Measurements from ENCODE around the gene KAT6B. TPM values are rescaled to one million over a fixed set of nuclear protein-coding genes. Genes with fewer than 3 reads are reported as not detected.

Gene KAT6B
- total RNA-seq, 1 experiment from 2014 or later, result 4.9 TPM

DNA sequence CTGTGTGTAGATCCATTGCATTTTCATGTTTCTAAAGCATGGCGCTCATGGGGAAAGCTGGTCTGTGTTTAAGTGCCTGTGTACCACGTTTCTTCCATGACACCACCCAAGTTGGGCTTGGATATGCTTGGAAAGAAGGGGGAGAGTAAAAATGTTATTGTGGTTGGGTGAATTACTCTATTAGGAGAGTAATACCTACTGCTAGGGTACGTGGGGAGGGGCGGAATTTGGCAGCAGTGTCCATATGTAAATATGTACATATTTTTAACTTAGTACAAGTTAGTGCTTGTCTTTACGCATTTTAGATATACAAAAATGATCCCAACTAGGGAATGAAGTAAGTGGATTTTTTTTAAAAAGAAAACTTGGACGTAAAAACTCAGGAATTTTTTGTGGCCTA, 242.1 kb downstream of the KAT6B start:
- no peak for DNase-seq (ENCODE audit: low read depth)

DNA sequence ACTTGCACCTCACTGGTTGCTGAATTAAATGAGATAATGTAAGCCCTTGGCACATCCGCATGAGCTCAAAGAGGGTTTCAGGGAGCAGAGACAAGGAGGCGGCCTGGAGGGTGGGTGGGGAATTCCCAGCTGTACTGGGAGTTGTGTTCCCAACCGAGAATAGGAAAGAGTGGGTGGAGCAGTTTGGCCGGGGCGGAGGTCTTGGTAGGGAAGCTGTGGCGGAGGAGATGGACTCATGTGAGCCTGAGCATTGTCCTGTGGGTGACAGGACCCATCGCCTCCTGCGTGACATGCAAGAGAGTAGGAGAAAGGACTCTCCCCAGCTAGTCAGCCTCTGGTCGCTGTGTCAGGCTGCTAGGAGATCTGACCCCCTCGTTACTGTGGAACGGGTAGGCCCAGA, 244.1 kb downstream of the KAT6B start:
- DNase-seq (ENCODE audit: low read depth), result no peak

DNA sequence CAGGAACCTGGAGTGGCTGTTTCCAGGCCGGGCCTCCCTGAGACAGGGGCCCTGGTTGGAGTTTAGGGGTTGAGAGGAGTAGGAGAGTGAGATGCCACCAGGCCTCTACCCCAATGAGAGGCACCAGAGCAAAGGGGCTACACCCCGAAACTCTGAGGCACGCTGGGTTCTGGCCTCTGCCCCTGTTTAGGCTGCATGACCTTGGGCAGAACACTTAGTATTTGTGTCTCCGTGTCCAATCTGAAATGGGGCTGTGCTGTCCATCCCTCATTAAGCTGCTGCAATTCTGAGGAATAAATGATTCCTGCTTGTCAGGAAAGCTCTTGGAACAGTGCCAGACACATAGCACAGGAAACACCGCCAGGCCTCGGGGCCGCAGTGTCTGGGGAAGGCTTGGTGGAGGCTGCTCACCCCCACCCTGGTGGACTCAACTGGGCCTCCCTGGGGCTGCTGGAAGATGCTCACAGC, 244.6 kb downstream of the KAT6B start:
- DNase-seq (ENCODE audit: low read depth), result peak; percentile 15

DNA sequence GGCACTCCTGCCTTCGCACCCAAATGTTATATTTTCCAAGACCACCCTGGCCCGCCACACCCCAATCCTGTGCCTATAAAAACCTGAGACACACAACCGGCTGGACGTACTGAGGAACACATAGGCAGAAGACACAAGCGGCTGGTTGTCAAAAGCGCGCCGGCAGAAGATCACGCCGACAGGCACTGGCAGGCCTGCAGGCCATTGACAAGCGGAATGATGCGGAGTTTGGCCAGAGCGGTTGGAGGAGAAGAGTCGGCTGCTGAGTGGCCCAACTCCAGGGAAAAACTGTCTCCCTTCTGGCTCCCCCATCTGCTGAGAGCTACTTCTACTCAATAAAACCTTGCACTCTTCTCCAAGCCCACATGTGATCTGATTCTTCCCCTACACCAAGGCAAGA, 245.4 kb downstream of the KAT6B start:
- no peak for DNase-seq (ENCODE audit: low read depth)

DNA sequence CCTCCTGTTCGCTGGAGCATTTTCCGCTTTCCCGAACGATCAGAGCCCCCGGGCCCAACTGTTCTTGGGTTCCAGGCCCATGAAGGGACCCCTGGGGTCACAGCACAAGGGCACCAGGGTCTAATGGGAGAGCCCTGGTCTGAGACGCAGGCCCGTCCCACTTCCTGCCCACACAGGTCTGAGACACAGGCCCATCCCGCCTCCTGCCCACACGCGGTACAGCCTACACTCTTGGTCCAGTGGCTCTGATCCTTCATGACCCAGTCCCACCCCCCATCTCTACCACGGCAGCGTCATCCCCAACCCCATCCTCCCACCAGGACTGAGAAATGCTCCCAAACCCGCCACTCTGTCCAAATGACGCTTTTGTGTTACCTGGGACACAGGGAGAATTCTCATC, 246.3 kb downstream of the KAT6B start:
- no peak for DNase-seq (ENCODE audit: low read depth)

DNA sequence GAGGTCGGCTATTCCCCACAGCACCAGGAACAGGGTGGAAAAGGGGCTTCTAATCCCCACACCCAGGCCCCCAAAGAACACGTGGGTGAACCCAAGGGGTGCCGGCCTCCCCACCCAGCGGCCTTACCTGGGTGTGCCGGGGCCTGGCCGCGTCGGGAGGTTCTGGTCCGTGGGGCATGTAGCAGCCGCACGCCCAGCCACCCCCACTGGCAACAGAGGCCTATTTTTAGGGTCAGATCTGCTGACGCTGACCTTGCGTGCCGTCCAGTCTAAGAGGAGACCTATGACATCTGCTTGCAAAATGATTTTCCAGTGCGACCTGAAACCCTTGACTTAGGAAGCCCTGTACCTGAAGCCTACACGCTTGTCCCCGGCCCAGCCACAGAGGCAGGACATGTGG, 247.0 kb downstream of the KAT6B start:
- no peak for DNase-seq (ENCODE audit: low read depth)

DNA sequence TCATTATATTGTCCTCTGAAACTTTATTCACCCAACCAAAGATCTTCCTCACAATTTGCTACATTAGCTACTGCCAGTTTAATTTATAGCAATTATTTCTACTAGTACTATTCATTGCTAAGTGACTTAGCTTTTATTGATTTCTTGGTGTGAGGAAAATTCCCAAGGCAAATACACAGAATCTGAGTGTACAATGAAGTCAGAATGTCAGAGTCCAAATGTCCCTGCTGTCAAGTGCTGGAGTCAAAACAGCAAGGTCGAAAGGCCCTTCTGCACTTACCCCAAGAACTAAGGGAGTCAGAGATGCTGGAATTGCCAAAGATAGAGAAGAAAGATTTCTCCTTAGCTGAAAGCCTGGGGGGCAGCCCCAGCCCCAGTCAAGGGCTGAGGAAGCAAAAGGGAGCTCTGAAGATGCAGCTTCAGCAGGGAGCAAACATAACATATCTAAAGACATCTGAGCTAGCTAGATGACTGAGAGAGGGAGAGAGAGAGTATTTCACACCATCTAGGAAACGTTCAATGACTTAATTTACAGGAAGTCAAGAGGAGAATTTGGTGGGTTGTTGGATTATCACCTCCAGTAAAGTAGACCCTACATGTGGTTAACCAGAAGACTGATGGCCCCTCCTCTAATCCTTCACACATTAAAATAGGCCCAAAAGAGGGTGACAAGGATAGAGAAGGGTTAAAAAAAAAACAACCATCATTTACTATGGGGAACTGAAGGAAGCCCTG, 248.5 kb downstream of the KAT6B start:
- DNase-seq (ENCODE audit: low read depth), result no peak

DNA sequence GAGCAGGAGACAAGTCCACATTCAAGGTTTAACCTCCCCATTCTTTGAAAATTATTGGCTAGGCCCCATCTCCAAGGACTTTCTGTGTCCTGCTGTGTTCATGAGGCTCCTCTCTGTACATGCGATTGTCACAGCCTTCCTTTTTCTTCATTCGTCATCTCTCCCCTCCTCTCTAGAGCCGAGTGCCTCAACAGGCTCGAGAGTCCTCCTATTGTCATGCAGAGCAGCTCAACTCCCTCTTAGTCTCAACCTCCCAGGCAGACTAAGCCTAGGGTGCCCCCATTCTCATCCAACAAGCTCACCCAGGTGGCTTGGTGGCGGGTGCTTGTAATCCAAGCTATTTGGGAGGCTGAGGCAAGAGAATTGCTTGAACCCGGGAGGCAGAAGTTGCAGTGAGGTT, 249.9 kb downstream of the KAT6B start:
- DNase-seq (ENCODE audit: low read depth), result no peak

DNA sequence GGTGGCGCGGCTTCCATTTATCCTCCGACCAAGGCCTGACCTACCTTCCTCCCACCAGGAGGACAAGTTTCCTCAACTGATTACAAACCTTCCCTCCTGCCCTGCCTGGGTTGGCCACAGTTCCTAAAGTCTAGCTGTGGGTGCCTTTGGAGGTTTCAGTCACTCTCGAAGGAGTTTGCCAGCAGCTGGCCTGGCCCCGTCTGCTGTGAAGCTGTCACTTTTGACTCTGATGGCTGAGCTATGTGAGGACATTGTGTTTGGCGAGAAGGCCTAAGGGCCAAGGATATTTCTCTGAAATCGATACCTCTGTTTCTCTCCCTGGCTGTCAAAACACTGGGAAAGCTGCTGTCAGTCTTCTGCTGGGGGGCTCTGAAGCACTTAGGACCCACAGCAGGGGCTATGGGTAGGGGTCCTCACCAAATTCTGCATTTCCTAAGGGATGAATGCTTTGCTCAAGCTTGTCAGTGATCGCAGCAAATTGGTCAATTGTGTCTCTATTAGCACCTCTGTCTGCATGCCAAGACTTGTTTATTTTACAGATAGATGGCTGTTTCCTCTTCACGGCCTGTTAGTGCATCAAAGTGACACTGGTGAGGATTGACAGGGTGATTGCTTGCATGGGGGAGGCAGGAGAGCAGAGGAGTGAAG, 253.2 kb downstream of the KAT6B start:
- no peak for DNase-seq (ENCODE audit: low read depth)

DNA sequence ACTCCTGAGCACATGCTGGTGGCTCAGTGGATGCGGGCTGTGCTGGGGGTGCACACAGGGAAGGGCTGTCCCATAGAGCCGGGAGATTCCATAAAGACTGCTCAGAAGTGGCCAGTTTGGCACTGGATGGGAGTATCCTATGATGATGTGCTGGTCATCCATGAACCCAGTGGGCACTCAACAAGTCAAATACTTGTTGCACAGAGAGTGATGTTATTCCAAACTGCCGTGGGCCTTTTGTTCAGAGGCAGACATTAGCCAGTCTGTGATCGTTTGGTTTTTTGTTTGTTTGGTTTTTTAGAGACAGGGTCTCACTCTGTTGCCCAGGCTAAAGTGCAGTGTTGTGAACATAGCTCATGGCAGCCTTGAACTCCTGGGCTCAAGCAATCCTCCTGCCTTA, 254.2 kb downstream of the KAT6B start:
- no peak for DNase-seq (ENCODE audit: low read depth)

DNA sequence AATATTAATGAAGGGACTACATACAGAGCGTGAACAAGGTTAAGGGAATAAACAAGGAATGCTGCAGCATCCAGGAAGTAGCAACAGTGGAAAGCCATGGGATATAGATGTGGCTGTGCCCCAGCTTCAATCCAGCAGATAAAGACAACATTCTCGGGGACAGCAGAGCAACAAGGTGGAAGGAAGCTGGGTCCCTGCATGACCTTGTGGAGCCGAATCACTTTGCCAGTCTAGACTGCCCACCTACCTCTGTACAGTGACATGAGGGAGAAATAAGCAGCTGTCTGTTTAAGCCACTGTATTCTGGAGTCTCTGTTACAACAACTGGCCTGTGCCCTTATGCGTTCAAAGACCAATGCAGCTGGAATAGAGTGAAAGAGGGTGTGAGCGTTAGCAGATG, 255.0 kb downstream of the KAT6B start:
- DNase-seq (ENCODE audit: low read depth), result no peak
